Measurements from ENCODE around the gene GMEB1. TPM values are rescaled to one million over a fixed set of nuclear protein-coding genes. Genes with fewer than 3 reads are reported as not detected.

GMEB1 gene
- total RNA-seq, 1 experiment from 2014 or later = 5.2 TPM

DNA sequence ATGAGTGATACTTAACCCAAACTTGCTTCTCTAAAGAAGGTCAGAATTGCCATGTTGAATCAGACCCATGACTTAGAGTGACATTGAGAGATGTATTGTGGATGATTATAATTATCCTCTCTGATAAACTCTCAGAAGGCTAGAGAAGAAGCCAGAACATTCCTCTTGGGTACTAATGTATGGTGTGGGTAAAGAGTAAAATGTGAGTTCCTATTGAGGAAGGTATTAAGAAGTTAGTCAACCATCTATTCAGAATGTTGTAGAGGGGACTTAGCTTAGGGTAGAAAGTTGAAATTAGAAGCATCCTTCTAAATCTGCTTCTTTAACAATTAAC is 7.3 kb downstream of the GMEB1 start:
- Histone ChIP-seq H3K9ac (ENCODE audit: low read length) (no peak overlapping the region), H3K9me3 (ENCODE audit: low read length) (no peaks in the 10 kb centered on the region), H3K9me2 (replicated peaks; ENCODE audit: low read length) (no peaks in the 10 kb centered on the region), H3K4me3 (ENCODE audit: low read length) (no peak overlapping the region), H3F3A (ENCODE audit: low read length, unreplicated experiment) (no peaks in the 10 kb centered on the region), H2AFZ (ENCODE audit: low read length) (no peak overlapping the region), H3K79me2 (ENCODE audit: low read length) (peaks cover 6% of the 10 kb centered on the region; the same call in 1 of the 2 replicates), H4K20me1 (ENCODE audit: low read length) (no peaks in the 10 kb centered on the region), H3K4me1 (ENCODE audit: insufficient read depth, low read length) (no peaks in the 10 kb centered on the region), H3K27ac (ENCODE audit: low read length) (no peak overlapping the region), H3K36me3 (ENCODE audit: low read depth, low read length) (no peaks in the 10 kb centered on the region), H3K27me3 (ENCODE audit: low read length) (no peaks in the 10 kb centered on the region), H3K4me2 (ENCODE audit: low read length) (no peak overlapping the region)
- ATAC-seq (no peak), DNase-seq (no peak)
- POLR2A ChIA-PET (ENCODE audit: unreplicated experiment) = no interaction called here
- no TSS peak for BruUV-seq (replicated peaks)
- intact Hi-C loops (cut with micrococcal nuclease) = no loop called here
- TF ChIP-seq, protein P1, sequence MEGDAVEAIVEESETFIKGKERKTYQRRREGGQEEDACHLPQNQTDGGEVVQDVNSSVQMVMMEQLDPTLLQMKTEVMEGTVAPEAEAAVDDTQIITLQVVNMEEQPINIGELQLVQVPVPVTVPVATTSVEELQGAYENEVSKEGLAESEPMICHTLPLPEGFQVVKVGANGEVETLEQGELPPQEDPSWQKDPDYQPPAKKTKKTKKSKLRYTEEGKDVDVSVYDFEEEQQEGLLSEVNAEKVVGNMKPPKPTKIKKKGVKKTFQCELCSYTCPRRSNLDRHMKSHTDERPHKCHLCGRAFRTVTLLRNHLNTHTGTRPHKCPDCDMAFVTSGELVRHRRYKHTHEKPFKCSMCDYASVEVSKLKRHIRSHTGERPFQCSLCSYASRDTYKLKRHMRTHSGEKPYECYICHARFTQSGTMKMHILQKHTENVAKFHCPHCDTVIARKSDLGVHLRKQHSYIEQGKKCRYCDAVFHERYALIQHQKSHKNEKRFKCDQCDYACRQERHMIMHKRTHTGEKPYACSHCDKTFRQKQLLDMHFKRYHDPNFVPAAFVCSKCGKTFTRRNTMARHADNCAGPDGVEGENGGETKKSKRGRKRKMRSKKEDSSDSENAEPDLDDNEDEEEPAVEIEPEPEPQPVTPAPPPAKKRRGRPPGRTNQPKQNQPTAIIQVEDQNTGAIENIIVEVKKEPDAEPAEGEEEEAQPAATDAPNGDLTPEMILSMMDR (conservative IDR thresholded peaks at IDR 0.05; ENCODE audit: low read depth, low read length) = no peak
- no peak for TF ChIP-seq EZH2 (IDR thresholded peaks at IDR 0.05; ENCODE audit: low read length, unreplicated experiment)
- CTCF ChIA-PET = interaction anchor here (0.6 kb wide), 1 partner anchor 45 kb away, joined by 9 read pairs; no protein-coding TSS in a partner anchor

DNA sequence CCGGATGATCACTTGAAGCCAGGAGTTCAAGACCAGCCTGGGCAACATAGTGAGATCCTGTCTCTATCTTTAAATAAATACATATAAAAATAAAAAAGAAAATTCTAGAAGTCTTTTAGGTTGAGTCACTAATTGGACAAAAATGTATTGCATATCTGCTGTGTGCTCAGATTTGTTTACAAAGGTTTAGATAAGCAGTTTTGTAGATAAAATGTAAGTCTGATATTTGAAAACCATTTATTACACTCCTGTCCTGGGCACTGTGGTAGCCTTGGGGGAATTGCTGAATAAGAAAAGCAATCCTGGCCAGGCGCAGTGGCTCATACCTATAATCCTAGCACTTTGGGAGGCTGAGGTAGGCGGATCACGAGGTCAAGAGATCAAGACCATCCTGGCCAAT is 11.6 kb downstream of the GMEB1 start:
- no peaks in the 10 kb centered on the region for H3K27me3 ChIP-seq (ENCODE audit: low read length)
- ChIA-PET POLR2A (ENCODE audit: unreplicated experiment) (no interaction called here), CTCF (no interaction called here)
- DNase-seq (no peak), ATAC-seq (no peak)
- H3K36me3 ChIP-seq (ENCODE audit: low read depth, low read length) = no peaks in the 10 kb centered on the region; the same call in 1 of the 2 replicates
- H2AFZ ChIP-seq (ENCODE audit: low read length) = no peak overlapping the region
- H3K4me2 ChIP-seq (ENCODE audit: low read length) = no peak overlapping the region
- no peak overlapping the region for H3K4me3 ChIP-seq (ENCODE audit: low read length)
- no peak overlapping the region for H3K9ac ChIP-seq (ENCODE audit: low read length)
- no peaks in the 10 kb centered on the region for H3F3A ChIP-seq (ENCODE audit: low read length, unreplicated experiment)
- TF ChIP-seq EZH2phosphoT487 (IDR thresholded peaks at IDR 0.05; ENCODE audit: borderline replicate concordance, low read length) (no peak), EZH2 (IDR thresholded peaks at IDR 0.05; ENCODE audit: low read length, unreplicated experiment) (no peak)
- TF ChIP-seq, protein P1 (conservative IDR thresholded peaks at IDR 0.05; ENCODE audit: low read depth, low read length) = no peak
- H3K9me3 ChIP-seq (ENCODE audit: low read length) = no peaks in the 10 kb centered on the region
- intact Hi-C loops (cut with micrococcal nuclease) = no loop called here
- H4K20me1 ChIP-seq (ENCODE audit: low read length) = no peaks in the 10 kb centered on the region
- no TSS peak for BruUV-seq (replicated peaks)
- no peaks in the 10 kb centered on the region for H3K4me1 ChIP-seq (ENCODE audit: insufficient read depth, low read length)
- no peaks in the 10 kb centered on the region for H3K9me2 ChIP-seq (replicated peaks; ENCODE audit: low read length)
- no peak overlapping the region for H3K27ac ChIP-seq (ENCODE audit: low read length)
- H3K79me2 ChIP-seq (ENCODE audit: low read length) = no peaks in the 10 kb centered on the region

DNA sequence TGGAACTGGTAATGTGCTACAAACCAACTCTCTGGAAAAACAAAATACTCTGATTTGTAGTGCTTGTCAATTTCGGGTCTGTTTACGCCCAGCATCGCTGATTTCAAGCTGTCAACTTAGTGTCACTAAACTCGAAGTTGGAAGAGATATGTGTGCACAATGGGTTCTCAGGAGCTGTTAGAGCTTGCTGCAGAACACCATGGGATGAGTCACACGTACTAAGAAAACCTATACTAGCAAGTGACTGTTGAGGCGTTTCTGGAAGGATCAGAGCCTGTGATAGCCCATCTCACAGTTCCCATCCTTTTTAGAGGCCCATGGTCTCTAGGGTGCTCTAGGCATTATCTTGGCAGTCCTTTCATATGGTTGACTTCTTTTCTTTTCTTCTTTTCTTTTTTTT is 14.3 kb downstream of the GMEB1 start:
- Histone ChIP-seq H3K79me2 (ENCODE audit: low read length) (no peaks in the 10 kb centered on the region), H3K4me1 (ENCODE audit: insufficient read depth, low read length) (no peaks in the 10 kb centered on the region), H2AFZ (ENCODE audit: low read length) (no peak overlapping the region), H3K9ac (ENCODE audit: low read length) (no peak overlapping the region), H3K27me3 (ENCODE audit: low read length) (no peaks in the 10 kb centered on the region), H3F3A (ENCODE audit: low read length, unreplicated experiment) (no peaks in the 10 kb centered on the region), H3K4me2 (ENCODE audit: low read length) (no peak overlapping the region), H3K27ac (ENCODE audit: low read length) (no peak overlapping the region), H3K4me3 (ENCODE audit: low read length) (no peak overlapping the region), H3K9me2 (replicated peaks; ENCODE audit: low read length) (no peaks in the 10 kb centered on the region), H4K20me1 (ENCODE audit: low read length) (no peaks in the 10 kb centered on the region), H3K9me3 (ENCODE audit: low read length) (no peaks in the 10 kb centered on the region), H3K36me3 (ENCODE audit: low read depth, low read length) (no peaks in the 10 kb centered on the region; the same call in 1 of the 2 replicates)
- BruUV-seq (replicated peaks) = no TSS peak
- POLR2A ChIA-PET (ENCODE audit: unreplicated experiment) = no interaction called here
- CTCF ChIA-PET = no interaction called here
- intact Hi-C loops (cut with micrococcal nuclease) = no loop called here
- DNase-seq (no peak), ATAC-seq (no peak)
- TF ChIP-seq EZH2 (IDR thresholded peaks at IDR 0.05; ENCODE audit: low read length, unreplicated experiment) = no peak
- TF ChIP-seq, protein P1 (conservative IDR thresholded peaks at IDR 0.05; ENCODE audit: low read depth, low read length) = no peak
- TF ChIP-seq EZH2phosphoT487 (IDR thresholded peaks at IDR 0.05; ENCODE audit: borderline replicate concordance, low read length) = no peak
